Lung (tissue), 12 donors: Measurements from ENCODE around the gene DPYSL4. TPM values are rescaled to one million over a fixed set of nuclear protein-coding genes. Genes with fewer than 3 reads are reported as not detected.

ENCODE experiments used
- ATAC-seq: fragments of 200-7000 bp; cut with Tn5 transposase; one replicate; pipeline ENCODE4 v1.9.1; 2020; ENCODE audit warnings: moderate number of reproducible peaks; ENCODE audit not compliant: insufficient read depth, low FRiP score
- DNase-seq, 3 donors: peaks; one replicate each; pipeline ENCODE4 v3.0.0-alpha.2; 2013 to 2017
- H3K27ac ChIP-seq, 2 donors: one replicate each; pipeline ENCODE4 v1.5.1; 2013; ENCODE audit warnings: mild to moderate bottlenecking in 2 of 2, moderate library complexity in 2 of 2, control low read depth in 1 of 2, inconsistent platforms in 1 of 2, low read depth in 1 of 2, low read length in 1 of 2
- H3K27me3 ChIP-seq, 3 donors: one replicate each; pipeline ENCODE4 v1.5.1; 2013; ENCODE audit warnings: low read length in 2 of 3; ENCODE audit not compliant: control insufficient read depth in 3 of 3, insufficient read depth in 3 of 3
- H3K36me3 ChIP-seq, 4 donors: one replicate each; pipeline ENCODE4 v1.5.1; 2013; ENCODE audit warnings: low read length in 4 of 4, mild to moderate bottlenecking in 1 of 4, moderate library complexity in 1 of 4; ENCODE audit not compliant: control insufficient read depth in 4 of 4, insufficient read depth in 4 of 4
- H3K4me1 ChIP-seq, 5 donors: one replicate each; pipeline ENCODE4 v1.5.1; 2013; ENCODE audit warnings: low read length in 5 of 5, mild to moderate bottlenecking in 2 of 5, moderate library complexity in 1 of 5; ENCODE audit not compliant: control insufficient read depth in 5 of 5, insufficient read depth in 5 of 5
- H3K4me3 ChIP-seq: one replicate; pipeline ENCODE4 v1.5.1; 2013; ENCODE audit warnings: mild to moderate bottlenecking, control low read depth, moderate library complexity
- H3K9ac ChIP-seq, 2 donors: one replicate each; pipeline ENCODE4 v1.5.1; 2013; ENCODE audit warnings: low read length in 2 of 2, control low read depth in 1 of 2; ENCODE audit not compliant: insufficient read depth in 1 of 2
- H3K9me3 ChIP-seq, 4 donors: one replicate each; pipeline ENCODE4 v1.5.1; 2013; ENCODE audit warnings: low read length in 3 of 4, mild to moderate bottlenecking in 1 of 4, moderate library complexity in 1 of 4; ENCODE audit not compliant: control insufficient read depth in 4 of 4, insufficient read depth in 3 of 4
- CTCF ChIP-seq: IDR thresholded peaks from 2 replicates; pipeline ENCODE4 v1.5.1; 2012; ENCODE audit warnings: mild to moderate bottlenecking; ENCODE audit errors: control extremely low read depth, extremely low read depth
- whole genome bisulfite sequencing, 2 donors: extraction: QIAGEN DNeasy Blood & Tissue Kit; methylation state at CpG; one replicate each; pipeline ENCODE4 v1.1.7; 2013; 5-methylcytosine and 5-hydroxymethylcytosine counted together
- polyA plus RNA-seq, 2 donors: library from polyadenylated mRNA; stranded (reverse); fragments of 200-250 nt; gene quantifications; one replicate each; pipeline ENCODE4 v1.2.1, GENCODE V29; 2013
- total RNA-seq, 2 donors: library from RNA; depleted of rRNA in 1 of 2; stranded (reverse); fragments of >200 nt in 1 of 2; gene quantifications; one replicate each; pipeline ENCODE4 v1.2.1, GENCODE V29; 2014 to 2021
- donor health status: control.
- donor health status: control.
- donor health status: Bipolar disorder and iron deficiency.
- donor health status: healthy.
- donor health status: DM: yes; HTN: yes; CAD: no.

The DPYSL4 gene
- total and polyA plus RNA-seq, 4 donors: 0.33 to 1.5 (median 1.3) TPM

- Histone ChIP-seq H3K4me1 (peaks cover 0 to 14% (median 11%) of the 10 kb centered on the region in 5 donors), H3K4me3 (no peak overlapping the region), H3K9ac (no peak overlapping the region), H3K36me3 (peaks cover 0 to 3% (median 0%) of the 10 kb centered on the region in 4 donors), H3K27me3 (peaks cover 7 to 36% (median 11%) of the 10 kb centered on the region in 3 donors), H3K27ac (no peak overlapping the region), H3K9me3 (peaks cover 0 to 5% (median 0%) of the 10 kb centered on the region in 4 donors)
- no peak for DNase-seq
- WGBS, 2 donors: 89 to 91% methylated on average over 16 of the region's 16 CpGs
- no peak for ATAC-seq
- no peak for TF ChIP-seq CTCF
Observed at GRCh38 chr10:132189016-132189415, 2.3 kb downstream of the DPYSL4 start.

GRCh38 chr10:132189810-132190422 is 3.2 kb downstream of the DPYSL4 start:
- Histone ChIP-seq H3K9ac (no peak overlapping the region), H3K27ac (no peak overlapping the region), H3K9me3 (peaks cover 0 to 2% (median 0%) of the 10 kb centered on the region in 4 donors), H3K27me3 (peaks cover 6 to 28% (median 10%) of the 10 kb centered on the region in 3 donors), H3K4me3 (no peak overlapping the region), H3K36me3 (peaks cover 0 to 3% (median 0%) of the 10 kb centered on the region in 4 donors), H3K4me1 (peaks cover 0 to 14% (median 11%) of the 10 kb centered on the region in 5 donors)
- ATAC-seq: no peak
- WGBS, 2 donors: 88 to 92% methylated on average over 17 of the region's 17 CpGs
- no peak for DNase-seq
- TF ChIP-seq CTCF: no peak

- no peak for DNase-seq
- no peak for TF ChIP-seq CTCF
Observed at GRCh38 chr10:132192076-132192975, 5.6 kb downstream of the DPYSL4 start.

More at GRCh38 chr10:132192076-132192975, 5.6 kb downstream of the DPYSL4 start:
- H3K27me3 ChIP-seq: peaks cover 0 to 23% (median 6%) of the 10 kb centered on the region in 3 donors
- peaks cover 0 to 14% (median 6%) of the 10 kb centered on the region in 5 donors for H3K4me1 ChIP-seq
- no peak overlapping the region for H3K4me3 ChIP-seq
- no peak overlapping the region for H3K9ac ChIP-seq
- peaks cover 0 to 3% (median 0%) of the 10 kb centered on the region in 4 donors for H3K36me3 ChIP-seq
- H3K9me3 ChIP-seq: peaks cover 0 to 2% (median 0%) of the 10 kb centered on the region in 4 donors
- no peak for ATAC-seq
- no peak overlapping the region for H3K27ac ChIP-seq
- WGBS, 2 donors: 89 to 91% methylated on average over 28 of the region's 28 CpGs
